GM18505 (cell line): ENCODE measurements around the gene GCN1.

Source experiments
- ATAC-seq: cut with Tn5 transposase; IDR thresholded peaks from one replicate; pipeline ENCODE4 v1.9.1; 2021; ENCODE audit not compliant: unreplicated experiment
- POLR2A ChIP-seq: IDR thresholded peaks from 4 replicates; pipeline ENCODE4 v1.6.1; 2011; ENCODE audit warnings: borderline replicate concordance; ENCODE audit not compliant: insufficient read depth, insufficient read length; ENCODE audit errors: extremely low read depth

Gene GCN1

DNA sequence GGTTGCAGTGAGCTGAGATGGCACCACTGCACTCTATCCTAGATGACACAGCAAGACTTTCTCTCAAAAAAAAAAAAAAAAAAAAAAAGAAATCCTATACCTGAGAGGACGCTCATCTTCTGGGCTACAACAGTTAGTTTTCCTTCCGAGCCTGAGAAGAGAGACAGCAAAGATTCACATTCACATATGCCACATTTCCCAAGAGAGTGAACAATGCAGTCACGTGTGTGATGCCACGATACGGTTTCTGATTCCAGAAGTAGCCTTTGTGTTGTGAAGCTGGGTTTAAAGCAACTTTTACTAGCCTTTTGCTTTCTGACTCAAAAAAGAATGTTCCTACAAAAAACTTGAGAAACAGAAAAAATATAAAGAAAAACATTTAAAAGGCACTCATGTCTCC is 19.5 kb downstream of the GCN1 start:
- no peak for TF ChIP-seq POLR2A
- ATAC-seq = no peak

DNA sequence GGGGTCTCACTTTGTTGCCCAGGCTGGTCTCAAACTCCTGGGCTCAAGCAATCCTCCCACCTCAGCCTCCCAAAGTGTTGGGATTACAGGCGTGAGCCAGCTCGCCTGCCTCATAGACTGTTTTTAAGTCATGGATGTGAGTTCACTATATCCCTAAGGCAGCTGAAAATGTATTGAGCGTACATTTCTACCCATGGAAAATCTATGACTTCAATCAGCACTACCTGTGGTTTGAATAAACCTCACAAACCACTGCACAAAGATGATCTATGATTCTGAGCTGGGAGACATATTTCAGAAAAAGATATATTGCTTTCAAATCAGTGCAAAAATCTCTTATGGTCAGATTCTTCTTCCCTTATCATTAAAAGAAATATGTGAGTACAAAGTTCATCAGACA is 22.5 kb downstream of the GCN1 start:
- no peak for ATAC-seq
- TF ChIP-seq POLR2A = no peak

DNA sequence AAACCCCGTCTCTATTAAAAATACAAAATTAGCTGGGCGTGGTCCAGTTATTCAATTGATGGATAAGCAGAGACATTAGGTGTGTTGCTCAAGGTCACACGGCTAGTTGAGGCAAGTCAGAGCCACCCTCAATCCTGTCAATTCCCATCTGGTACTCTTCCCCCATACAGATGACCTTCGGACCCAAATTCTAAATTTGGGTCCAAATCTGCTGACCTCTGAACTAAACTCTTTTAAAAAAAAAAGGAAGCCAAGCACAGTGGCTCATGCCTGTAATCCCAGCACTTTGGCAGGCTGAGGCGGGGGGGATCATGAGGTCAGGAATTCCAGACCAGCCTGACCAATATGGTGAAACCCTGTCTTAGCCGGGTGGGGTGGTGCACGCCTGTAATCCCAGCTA is 23.9 kb downstream of the GCN1 start:
- no peak for ATAC-seq
- TF ChIP-seq POLR2A = no peak

DNA sequence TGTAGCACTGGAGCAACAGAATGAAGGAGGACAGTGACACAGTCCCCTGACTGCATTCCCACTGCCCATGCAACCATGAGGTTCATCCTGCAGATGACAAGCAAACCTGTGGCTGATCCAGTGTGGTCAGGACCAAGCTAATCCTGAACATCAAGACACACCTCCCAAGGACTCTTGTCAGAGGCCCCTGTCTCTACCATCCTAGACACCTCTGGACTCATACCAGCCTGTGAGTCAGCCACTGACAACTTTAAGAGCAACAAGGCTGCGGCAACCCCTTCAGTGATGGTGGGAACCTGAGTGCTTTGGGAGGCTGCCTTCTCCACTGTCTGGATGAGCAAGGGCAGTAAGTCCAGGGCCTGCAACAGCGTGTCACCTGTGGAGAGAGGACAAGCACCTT is 24.6 kb downstream of the GCN1 start:
- ATAC-seq = no peak
- TF ChIP-seq POLR2A = no peak

DNA sequence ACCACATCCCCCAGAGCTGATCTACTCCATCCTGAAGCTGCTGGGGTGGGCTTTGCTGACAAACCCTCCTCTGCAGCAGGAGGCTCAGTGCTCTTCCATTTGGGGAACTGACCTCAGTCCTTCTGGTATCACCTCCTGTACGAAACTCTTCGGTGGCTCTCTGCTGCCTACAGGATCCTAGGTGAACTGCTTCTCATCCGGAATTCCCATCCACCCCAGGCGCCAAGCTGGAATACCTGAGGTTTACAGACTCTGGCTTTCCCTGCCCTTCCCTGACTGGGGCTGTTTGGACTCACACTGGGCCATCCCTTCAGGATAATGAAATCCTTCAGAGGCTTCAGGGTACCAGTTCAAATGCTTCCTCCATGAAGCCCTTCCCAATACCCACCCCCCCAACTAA is 26.2 kb downstream of the GCN1 start:
- ATAC-seq = no peak
- no peak for TF ChIP-seq POLR2A

- no peak for TF ChIP-seq POLR2A
- no peak for ATAC-seq
These were observed 26.9 kb downstream of the GCN1 start for GRCh38 chr12:120167529-120168095.

DNA sequence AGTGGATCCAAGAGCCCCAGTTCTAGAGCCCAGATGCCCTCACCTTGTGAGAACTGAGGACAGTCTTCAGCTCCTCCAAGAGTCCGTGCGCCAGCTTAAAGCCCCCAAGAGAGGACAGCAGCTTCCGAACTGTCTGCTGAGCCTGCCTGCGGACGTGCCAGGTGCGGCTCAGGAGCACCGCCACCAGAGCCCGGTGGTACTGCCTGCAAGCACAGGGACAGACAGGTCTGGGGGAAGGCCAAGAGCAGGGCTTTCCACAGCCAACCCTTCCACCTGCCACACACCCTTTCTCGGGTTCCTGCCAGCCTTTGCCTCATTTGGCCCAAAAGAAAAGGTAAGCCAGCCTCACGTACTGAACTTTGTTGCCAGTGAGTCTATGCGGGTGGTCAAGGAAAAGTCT is 30.2 kb downstream of the GCN1 start:
- no peak for TF ChIP-seq POLR2A
- ATAC-seq = no peak

DNA sequence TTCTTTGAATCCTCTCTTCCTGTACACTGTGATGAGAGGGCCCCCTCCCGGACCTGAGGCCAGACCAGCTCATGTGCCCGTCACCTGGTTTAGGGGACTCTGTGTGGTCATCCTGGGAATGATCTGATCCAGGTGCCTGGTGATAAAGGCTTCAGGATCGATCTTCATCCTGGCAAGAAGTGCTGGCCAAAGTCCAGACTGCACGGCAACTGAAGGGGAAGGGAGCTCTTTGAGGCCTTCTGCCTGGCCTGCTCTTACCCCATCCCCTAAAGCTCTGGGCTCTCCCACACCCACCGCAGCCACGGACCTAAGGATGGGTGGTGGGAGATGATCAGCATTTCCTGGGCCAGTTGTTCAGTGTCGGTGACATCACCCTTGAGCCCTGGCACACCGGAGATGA is 31.8 kb downstream of the GCN1 start:
- no peak for TF ChIP-seq POLR2A
- no peak for ATAC-seq

GRCh38 chr12:120161852-120162251 is 32.7 kb downstream of the GCN1 start:
- ATAC-seq = no peak
- no peak for TF ChIP-seq POLR2A

DNA sequence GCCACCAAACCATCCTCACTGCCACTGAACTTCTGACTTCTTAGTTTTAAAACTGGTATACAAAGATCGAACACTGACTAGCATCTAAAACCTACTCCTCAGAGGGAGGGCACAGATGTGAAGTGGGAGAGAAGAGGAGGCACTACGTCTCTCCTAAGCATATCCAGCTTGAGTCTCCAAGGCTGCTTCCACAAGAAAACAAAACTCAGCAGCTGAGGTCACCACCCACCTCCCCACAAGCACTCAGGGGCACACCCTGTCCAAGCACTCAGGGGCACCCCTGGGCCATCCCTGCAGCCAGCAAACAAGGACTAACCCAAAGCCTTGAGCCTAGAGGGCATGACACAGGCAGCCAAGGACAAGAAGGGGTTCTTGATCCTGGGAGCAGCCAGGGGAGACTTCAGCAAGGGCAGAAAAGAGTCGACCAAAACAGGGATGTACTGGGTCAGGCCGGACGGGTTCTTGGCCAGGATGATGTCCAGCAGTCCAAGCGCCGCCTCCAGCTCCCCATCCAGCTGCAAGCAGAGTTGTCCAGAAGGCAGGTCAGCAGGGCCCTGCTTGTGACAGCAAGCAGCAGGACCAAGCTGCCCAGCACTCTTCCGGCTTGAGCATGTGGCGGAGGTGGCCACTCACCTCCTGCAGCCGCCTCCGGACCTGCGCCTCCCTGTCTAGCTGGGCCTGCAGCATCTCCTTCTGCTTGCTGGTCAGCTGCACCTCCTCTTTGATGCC is 34.8 kb downstream of the GCN1 start:
- no peak for TF ChIP-seq POLR2A
- no peak for ATAC-seq

DNA sequence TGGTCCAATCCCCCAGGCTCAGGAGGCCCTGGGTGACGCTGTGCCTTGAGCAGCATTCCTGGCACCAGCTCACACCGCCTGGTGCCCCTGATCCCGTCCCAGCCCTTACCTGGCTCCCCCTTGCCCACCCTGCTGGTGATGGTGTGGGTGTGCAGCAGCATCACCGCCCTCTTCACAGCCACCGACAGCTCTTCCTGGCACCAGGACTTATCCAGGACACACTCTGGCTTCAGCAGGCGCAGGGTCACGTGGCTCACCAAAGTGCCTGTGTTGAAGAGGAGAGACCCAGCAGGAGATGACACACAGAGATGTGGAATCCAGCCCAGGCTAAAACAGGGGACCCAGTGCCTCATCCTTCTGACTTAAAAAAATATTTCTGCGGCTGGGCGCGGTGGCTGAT is 36.2 kb downstream of the GCN1 start:
- TF ChIP-seq POLR2A = no peak
- ATAC-seq = no peak

DNA sequence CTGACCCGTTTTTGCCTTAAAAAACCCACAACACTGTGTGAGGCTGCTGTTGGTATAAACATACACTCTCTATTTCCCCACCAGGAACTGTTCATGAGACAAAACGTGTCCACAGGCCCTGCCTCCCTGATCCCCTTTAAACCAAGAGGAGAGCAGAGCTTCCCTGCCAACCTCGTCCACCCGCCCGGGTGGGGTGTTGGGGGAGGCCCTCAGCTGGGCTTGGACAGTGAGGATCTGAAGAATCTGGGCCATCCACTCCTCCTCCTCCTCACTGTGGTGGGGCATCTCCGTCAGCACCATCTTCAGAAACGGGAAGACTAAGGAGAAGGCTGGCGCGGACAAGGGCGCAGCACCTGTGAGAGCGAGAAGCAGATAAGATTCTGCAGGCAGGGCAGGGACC is 36.8 kb downstream of the GCN1 start:
- ATAC-seq = no peak
- TF ChIP-seq POLR2A = no peak

GRCh38 chr12:120156315-120157259 is 37.9 kb downstream of the GCN1 start:
- no peak for TF ChIP-seq POLR2A
- ATAC-seq = no peak

DNA sequence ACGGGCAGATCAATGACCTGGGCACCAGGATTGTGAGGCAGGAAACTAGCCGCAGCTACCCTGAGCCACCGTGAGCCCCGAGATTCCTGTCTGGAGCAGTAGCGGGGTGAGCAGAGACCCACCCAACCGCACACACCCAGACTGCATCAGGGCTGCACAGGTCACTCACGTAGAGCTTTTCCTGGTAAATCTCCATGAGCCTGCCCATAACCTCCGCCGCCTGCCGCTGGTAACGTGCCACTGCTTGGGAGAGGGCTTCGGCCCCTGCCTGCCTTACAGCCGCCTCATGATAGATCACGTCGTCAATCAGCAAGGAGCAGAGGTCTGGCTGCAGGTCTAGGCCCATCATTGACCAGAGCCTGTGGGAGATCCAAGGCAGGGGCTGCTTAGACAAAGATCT is 39.4 kb downstream of the GCN1 start:
- no peak for ATAC-seq
- no peak for TF ChIP-seq POLR2A

- TF ChIP-seq POLR2A = no peak
- ATAC-seq = no peak
These were observed 43.5 kb downstream of the GCN1 start for GRCh38 chr12:120150919-120151525.
